ENCODE data around the gene MEF2A. TPM values are rescaled to one million over a fixed set of nuclear protein-coding genes. Genes with fewer than 3 reads are reported as not detected.
A peak's percentile ranks its signal among the peaks of the same experiment; 100 is the strongest.

MEF2A gene
- total and polyA plus RNA-seq, 12 donors, result 31.2 to 194 (median 167) TPM

DNA sequence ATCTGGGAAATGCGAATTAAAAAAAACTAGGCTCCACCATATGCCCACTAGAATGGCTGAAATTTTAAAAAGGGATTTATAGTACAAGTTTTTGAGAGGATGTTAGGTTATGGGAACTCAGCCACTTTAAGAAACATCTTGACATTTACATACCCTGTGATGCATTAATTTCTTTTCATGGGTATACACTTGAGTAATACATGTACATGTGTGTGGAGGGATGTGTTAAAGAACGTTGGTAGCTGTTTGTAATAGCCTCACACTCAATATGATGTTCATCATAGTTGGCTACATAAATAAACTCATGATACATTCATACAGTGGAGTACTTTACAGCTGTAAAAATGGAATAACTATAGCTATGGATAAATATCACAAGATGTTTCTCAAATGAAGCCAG is 40.9 kb downstream of the MEF2A start:
- TF ChIP-seq, protein P1, sequence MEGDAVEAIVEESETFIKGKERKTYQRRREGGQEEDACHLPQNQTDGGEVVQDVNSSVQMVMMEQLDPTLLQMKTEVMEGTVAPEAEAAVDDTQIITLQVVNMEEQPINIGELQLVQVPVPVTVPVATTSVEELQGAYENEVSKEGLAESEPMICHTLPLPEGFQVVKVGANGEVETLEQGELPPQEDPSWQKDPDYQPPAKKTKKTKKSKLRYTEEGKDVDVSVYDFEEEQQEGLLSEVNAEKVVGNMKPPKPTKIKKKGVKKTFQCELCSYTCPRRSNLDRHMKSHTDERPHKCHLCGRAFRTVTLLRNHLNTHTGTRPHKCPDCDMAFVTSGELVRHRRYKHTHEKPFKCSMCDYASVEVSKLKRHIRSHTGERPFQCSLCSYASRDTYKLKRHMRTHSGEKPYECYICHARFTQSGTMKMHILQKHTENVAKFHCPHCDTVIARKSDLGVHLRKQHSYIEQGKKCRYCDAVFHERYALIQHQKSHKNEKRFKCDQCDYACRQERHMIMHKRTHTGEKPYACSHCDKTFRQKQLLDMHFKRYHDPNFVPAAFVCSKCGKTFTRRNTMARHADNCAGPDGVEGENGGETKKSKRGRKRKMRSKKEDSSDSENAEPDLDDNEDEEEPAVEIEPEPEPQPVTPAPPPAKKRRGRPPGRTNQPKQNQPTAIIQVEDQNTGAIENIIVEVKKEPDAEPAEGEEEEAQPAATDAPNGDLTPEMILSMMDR (IDR thresholded peaks at IDR 0.05), result no peak
- Histone ChIP-seq H3K4me1 (peaks cover 0 to 84% (median 41%) of the 10 kb centered on the region in 9 donors), H3K4me3 (no peak overlapping the region), H3K27me3 (no peaks in the 10 kb centered on the region), H3K27ac (no peak overlapping the region), H3K9me3 (no peaks in the 10 kb centered on the region), H3K36me3 (peaks cover 0 to 5% (median 0%) of the 10 kb centered on the region in 9 donors)
- intact Hi-C loops (cut with DNase I), result no loop called here
- DNase-seq, result no peak
- 59 to 73% methylated on average over 2 of the region's 2 CpGs for WGBS, 2 donors
- ATAC-seq, result no peak

DNA sequence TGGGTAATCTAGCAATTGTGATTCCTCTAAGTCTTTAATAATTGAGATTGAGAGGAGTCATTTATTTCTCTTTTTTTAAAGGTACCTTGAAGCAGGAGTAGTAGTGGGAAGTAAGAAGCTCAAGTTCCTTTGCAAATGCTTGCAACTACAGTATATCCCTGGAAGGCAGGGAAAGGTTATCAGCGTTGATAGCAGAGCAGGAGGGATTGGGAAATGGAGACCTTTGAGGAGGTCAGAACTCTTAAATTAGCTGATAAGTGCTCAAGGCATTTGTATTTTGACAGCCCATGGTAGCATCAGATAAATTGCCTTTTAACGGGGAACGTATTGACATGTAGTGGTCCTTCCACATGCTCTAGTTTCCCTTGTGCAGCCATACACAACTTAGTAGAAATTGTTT is 47.7 kb downstream of the MEF2A start:
- 61 to 70% methylated on average over 3 of the region's 3 CpGs for WGBS, 2 donors
- no peaks in the 10 kb centered on the region for H3K27me3 ChIP-seq
- TF ChIP-seq, protein P1 (IDR thresholded peaks at IDR 0.05), result no peak
- no peaks in the 10 kb centered on the region for H3K9me3 ChIP-seq
- H3K4me3 ChIP-seq, result no peak overlapping the region
- ATAC-seq, result no peak
- intact Hi-C loops (cut with DNase I), result loop anchor here in 2 of 10 donors (5.0 kb wide), 1 partner anchor 41 kb away; no protein-coding TSS in a partner anchor
- peaks cover 11 to 93% (median 72%) of the 10 kb centered on the region in 9 donors for H3K4me1 ChIP-seq
- no peaks in the 10 kb centered on the region for H3K36me3 ChIP-seq
- H3K27ac ChIP-seq, result peak overlapping the region in 3 of 10 donors; percentile 1 to 81 (median 34)
- no peak for DNase-seq

DNA sequence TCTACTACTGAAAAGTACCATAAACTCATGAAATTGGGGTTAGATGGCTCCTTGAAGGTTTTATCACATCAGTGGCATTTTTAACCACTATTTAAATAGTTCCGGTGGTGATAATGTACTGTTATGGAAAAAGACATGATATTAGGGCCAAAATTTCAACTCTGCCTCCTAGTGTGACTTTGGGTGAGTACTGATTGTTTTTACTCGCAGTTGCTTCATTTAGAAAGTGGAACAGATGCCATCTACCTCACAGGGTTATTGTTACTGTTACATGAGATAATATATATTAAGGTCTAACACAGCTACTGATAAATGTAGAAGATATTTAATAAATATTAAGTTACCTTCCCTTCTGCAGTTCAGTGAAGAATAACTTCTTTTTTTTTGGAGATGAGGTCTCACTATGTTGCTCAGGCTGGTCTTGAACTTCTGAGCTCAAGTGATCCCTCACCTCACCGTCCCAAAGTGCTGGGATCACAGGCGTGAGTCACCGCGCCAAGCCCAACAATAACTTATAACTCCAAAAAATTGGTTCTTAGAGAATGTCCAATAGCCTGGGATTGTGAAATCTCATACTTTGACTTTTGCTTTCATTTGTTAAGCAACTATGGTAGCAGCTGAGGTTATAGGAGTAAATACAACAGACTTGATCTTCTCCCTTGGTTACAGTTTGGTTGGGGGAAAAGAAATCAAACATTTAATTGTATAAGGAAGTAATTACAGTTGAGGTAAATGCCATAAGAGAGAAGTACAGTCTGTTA is 48.3 kb downstream of the MEF2A start:
- no peak overlapping the region for H3K4me3 ChIP-seq
- peak overlapping the region in 5 of 10 donors; percentile 1 to 81 (median 34) for H3K27ac ChIP-seq
- ATAC-seq (peak in 3 of 8 donors; percentile 36 to 57 (median 37)), DNase-seq (no peak)
- peaks cover 13 to 93% (median 78%) of the 10 kb centered on the region in 9 donors for H3K4me1 ChIP-seq
- no peaks in the 10 kb centered on the region for H3K27me3 ChIP-seq
- TF ChIP-seq, protein P1 (IDR thresholded peaks at IDR 0.05), result no peak
- H3K36me3 ChIP-seq, result no peaks in the 10 kb centered on the region
- 74 to 88% methylated on average over 6 of the region's 6 CpGs for WGBS, 2 donors
- H3K9me3 ChIP-seq, result no peaks in the 10 kb centered on the region
- intact Hi-C loops (cut with DNase I), result loop anchor here in 2 of 10 donors (5.0 kb wide), 1 partner anchor 42 kb away; no protein-coding TSS in a partner anchor

DNA sequence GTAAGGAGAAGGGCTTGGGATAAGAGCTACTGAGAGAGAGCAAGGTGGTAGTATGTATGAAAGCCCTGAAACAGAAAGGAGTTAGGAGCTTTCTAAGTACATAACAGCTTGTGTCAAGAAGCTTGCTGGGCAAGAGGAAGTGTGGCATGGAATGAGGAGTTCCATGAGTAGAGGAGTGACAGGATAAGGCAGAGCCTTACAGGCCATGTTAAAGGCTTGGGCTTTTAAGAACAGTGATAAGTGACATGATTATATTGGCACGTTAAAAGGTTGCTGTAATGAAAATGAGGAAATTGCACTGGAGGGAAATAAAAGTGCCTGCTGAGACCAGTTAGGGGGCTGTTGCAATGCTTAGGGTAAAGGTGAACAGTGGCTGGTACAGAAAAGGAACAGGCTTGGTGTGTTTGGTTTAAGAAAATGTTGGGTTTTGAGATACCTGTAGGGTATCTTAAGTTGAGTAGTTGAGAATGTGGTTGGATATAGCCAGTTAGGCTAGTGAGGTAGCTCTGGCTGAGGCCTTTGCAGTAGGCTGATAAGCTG is 49.0 kb downstream of the MEF2A start:
- H3K4me3 ChIP-seq, result no peak overlapping the region
- ATAC-seq (peak; percentile 22 to 77 (median 51)), DNase-seq (no peak)
- H3K4me1 ChIP-seq, result peaks cover 14 to 94% (median 84%) of the 10 kb centered on the region in 9 donors
- peak overlapping the region in 5 of 10 donors; percentile 1 to 81 (median 34) for H3K27ac ChIP-seq
- WGBS, 2 donors, result 15 to 17% methylated on average over 1 of the region's 1 CpG
- TF ChIP-seq, protein P1 (IDR thresholded peaks at IDR 0.05), result no peak
- intact Hi-C loops (cut with DNase I), result loop anchor here in 2 of 10 donors (5.0 kb wide), 1 partner anchor 43 kb away; no protein-coding TSS in a partner anchor
- H3K27me3 ChIP-seq, result no peaks in the 10 kb centered on the region
- no peaks in the 10 kb centered on the region for H3K9me3 ChIP-seq
- no peaks in the 10 kb centered on the region for H3K36me3 ChIP-seq
